AG10803 (cell line): ENCODE measurements around the gene RPL19.

ENCODE experiments used
- DNase-seq: peaks from one replicate; pipeline ENCODE4 v3.0.0; 2010; ENCODE audit warnings: low read depth
- H3K4me3 ChIP-seq: 2 replicates; pipeline ENCODE4 v1.5.1; 2011; ENCODE audit warnings: mild to moderate bottlenecking, low read length, control low read depth
- TF ChIP-seq, protein P1 (sequence below): conservative IDR thresholded peaks from 2 replicates; pipeline ENCODE4 v1.5.1; 2011; ENCODE audit warnings: mild to moderate bottlenecking, low read length, control low read depth, inconsistent platforms

Gene RPL19

GRCh38 chr17:39200070-39200879 lies at the start of gene RPL19:
Gene RPL19 (plus strand): TSS chr17:39200283. CDS start chr17:39200345, 62 bp downstream.
- peak; percentile 34 for DNase-seq
- TF ChIP-seq, protein P1, sequence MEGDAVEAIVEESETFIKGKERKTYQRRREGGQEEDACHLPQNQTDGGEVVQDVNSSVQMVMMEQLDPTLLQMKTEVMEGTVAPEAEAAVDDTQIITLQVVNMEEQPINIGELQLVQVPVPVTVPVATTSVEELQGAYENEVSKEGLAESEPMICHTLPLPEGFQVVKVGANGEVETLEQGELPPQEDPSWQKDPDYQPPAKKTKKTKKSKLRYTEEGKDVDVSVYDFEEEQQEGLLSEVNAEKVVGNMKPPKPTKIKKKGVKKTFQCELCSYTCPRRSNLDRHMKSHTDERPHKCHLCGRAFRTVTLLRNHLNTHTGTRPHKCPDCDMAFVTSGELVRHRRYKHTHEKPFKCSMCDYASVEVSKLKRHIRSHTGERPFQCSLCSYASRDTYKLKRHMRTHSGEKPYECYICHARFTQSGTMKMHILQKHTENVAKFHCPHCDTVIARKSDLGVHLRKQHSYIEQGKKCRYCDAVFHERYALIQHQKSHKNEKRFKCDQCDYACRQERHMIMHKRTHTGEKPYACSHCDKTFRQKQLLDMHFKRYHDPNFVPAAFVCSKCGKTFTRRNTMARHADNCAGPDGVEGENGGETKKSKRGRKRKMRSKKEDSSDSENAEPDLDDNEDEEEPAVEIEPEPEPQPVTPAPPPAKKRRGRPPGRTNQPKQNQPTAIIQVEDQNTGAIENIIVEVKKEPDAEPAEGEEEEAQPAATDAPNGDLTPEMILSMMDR = no peak
- H3K4me3 ChIP-seq = peak within 1 kb of the TSS; percentile 79

- H3K4me3 ChIP-seq = no peak overlapping the region
- no peak for DNase-seq
- TF ChIP-seq, protein P1 = no peak
Observed at GRCh38 chr17:39150795-39151149, 49.3 kb upstream of the RPL19 start.

GRCh38 chr17:39151150-39151942 lies 48.7 kb upstream of the RPL19 start, which contains the start of gene PLXDC1:
Gene PLXDC1 (minus strand): TSS chr17:39151637. CDS start chr17:39151437, 200 bp downstream.
- DNase-seq = no peak
- TF ChIP-seq, protein P1 = no peak
- peak within 1 kb of the TSS; percentile 31 for H3K4me3 ChIP-seq

- H3K4me3 ChIP-seq = peak overlapping the region; percentile 94
- no peak for DNase-seq
- TF ChIP-seq, protein P1 = no peak
Observed at GRCh38 chr17:39151943-39152818, 47.9 kb upstream of the RPL19 start.

DNA sequence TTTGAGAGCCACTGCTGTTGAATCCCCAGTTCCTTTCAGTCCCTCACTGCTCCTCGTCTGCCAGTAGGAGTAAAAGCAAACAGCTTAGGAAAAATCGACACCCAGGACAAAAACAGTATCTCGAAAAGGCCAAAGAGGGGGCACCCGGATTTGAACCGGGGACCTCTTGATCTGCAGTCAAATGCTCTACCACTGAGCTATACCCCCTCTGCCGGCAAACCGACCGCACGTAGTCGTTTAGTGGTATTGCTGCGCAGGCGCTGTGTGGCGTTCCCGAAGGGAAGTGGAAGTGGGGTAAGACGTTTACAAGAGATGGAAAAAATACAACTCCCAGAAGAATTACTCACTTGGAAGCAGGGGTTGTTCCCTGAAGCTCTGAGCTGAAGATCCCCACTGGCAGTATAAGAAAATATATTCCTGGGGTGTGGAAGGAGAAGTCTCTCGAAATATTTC lies 46.5 kb upstream of the RPL19 start:
- peak; percentile 87 for DNase-seq
- H3K4me3 ChIP-seq = peak overlapping the region; percentile 94
- TF ChIP-seq, protein P1 = peak; percentile 36

DNA sequence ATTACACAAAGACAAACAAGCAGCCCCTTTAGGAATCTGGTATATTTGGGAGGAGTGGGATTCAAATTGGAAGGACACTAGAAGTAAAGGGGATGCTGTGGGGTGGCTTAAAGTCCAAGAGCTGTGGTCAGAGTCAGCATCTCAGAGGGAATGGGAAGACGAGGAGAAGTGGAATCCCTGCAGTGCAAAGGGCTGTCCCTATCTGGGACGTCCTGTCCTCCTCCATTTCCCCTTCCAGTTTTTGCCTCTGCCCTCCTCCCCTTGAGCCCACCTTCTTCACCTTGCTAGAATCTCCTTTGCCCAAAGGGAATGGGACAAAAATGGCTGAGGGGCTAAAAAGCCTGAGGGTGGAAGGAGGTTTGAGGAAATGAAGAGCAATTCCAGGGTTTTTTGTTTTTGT lies 44.4 kb upstream of the RPL19 start:
- TF ChIP-seq, protein P1 = no peak
- H3K4me3 ChIP-seq = no peak overlapping the region
- DNase-seq = no peak
